Stimulated activated CD8-positive, alpha-beta memory T cell treated with anti-CD3 and anti-CD28 coated beads, Interleukin-4, amount 100 ng/mL, for 1 hour (primary cell): ENCODE results near the gene CTNND2.

Experiments used
- DNase-seq, 2 donors: peaks; one replicate each; pipeline ENCODE4 v3.0.0-alpha.2; 2020; ENCODE audit warnings: low read depth in 2 of 2, low spot score in 1 of 2

The CTNND2 gene

DNA sequence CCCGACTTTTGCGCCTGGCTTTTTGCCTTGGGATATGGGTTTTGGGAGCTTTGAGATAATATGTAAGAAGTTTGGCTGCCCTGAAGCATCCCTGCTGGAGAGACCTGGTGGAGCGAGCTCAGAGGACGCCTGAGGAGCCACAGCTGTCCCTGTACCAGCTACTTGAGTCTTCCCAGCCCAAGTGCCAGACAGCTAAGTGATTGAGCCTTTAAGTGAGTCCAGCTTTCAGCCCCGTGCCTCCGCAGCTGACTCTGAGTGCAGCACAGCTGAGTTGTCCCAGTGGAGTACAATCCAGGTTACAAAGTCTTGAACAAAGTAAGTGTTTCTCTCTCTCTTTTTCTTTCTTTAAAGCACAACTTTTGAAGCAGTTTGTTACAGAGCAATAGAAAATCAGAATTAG, 939.4 kb downstream of the CTNND2 start:
- no peak for DNase-seq

DNA sequence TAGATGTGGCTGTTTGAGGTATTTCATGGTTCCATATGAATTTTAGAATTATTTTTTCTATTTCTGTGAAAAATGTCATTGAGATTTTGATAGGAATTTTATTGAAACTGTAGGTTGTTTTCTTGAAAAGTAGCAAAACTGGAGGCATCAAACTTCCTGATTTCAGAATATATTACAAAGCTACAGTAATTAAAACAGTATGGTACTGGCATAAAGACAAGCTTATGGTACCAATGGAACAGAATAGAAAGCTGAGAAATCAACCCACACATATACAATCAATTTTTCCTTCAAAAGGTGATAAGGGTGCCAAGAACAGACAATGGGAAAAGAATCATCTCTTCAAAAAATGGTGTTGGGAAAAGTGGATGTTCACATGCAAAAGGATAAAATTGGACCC, 945.5 kb downstream of the CTNND2 start:
- no peak for DNase-seq

GRCh38 chr5:10949856-10950630, 954.2 kb downstream of the CTNND2 start:
- no peak for DNase-seq

DNA sequence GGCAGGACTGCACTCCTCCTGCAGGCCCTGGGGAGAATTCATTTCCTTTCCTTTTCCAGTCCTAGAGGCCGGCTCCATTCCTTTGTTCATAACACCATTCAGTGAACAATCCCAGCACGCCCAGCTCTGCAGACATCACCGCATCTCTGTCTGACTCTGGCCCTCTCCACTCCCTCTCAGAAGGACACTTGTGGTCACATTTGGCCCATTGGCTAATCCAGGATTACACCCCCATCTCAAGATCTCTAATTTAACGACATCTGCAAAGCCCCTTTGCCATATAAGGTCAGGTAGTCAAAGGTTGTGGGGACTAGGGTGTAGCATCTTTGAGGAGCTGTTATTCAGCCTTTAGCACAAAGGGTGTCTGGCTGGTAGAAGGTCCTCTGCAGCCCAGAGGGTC, 958.2 kb downstream of the CTNND2 start:
- no peak for DNase-seq

- no peak for DNase-seq
Observed at GRCh38 chr5:10941900-10942299, 962.3 kb downstream of the CTNND2 start.

DNA sequence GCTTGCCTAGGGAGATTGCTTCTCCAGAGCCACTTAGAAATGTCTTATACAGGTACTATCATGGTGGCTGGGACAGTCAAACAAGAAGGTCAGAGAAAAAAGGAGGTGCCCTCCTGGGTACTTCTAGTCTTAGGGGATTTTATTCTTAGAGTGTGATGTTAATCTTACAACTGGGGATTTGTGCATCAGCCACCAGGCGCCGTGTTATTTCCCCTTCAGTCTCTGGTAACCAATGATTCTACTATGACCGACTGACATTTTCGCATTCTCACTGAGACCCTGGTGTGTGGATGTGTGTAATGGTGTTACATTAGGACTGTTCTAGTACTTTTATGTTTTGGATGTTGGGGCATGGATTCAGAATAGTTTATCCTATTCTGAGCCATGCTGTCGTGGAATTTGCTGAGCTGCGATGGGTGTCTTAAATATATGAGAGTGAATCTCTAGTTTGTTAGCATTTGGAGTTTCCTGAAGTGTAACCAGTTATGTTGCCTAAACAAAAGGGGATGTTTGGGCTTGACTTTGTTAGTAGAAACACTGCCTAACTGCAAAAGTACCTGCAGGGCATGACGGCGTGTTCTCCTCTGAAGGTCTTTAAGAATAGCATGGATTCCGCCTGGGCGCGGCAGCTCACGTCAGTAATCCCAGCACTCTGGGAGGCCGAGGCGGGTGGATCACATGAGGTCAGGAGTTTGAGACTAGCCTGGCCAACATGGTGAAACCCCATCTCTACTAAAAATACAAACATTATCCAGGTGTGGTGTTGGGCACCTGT, 968.0 kb downstream of the CTNND2 start:
- no peak for DNase-seq

GRCh38 chr5:10935536-10935935, 968.7 kb downstream of the CTNND2 start:
- DNase-seq, result no peak

DNA sequence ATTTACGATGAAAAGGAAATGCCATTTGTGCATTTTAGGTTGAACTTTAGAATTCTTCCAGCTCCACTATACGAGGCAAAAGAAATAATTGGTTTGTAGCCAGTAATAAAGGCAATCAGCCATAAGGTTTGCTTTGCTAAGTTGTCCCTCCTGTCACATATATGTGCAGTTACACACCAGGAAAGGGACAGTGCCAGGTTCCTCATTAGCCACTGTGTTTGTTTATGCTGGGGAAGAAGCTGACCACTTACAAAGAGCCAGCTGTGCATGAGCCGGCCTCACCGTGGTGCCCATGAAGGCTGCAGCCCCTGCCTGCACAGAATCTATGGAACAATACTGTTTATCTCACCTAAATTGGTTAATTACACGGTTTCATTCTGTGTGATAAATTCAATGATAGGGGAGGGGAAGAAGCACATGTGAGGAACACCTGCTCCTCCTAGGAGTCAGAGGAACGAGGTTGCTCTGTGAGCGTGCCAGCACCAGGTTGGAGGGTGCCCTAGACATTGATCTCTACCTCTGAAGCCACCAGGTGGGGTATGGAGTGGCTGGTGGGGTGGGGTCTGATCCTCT, 969.4 kb downstream of the CTNND2 start:
- no peak for DNase-seq

- DNase-seq, result no peak
Observed at GRCh38 chr5:10933121-10933520, 971.1 kb downstream of the CTNND2 start.

- no peak for DNase-seq
Observed at GRCh38 chr5:10932426-10932825, 971.8 kb downstream of the CTNND2 start.

DNA sequence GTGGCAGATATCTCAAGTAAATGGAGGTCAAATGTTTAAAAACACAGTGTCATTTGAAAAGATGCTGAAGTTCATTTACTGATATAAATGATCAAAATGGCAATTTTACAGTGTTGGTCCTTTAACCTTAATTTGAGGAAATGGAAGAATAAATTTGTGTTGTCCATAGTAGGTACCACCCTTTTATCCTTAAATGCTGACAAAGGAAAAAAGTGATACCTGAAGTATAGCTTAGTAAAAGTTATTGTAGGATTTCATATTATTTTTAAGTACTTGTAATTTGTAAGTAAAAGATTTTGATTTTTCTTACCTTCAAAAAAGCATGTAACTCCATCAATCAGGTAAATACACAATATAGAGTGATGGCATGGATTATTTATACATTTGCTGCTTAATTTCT, 976.6 kb downstream of the CTNND2 start:
- no peak for DNase-seq

- DNase-seq, result no peak
Observed at GRCh38 chr5:10923310-10923709, 980.9 kb downstream of the CTNND2 start.
